ENCODE results near the gene SEC16B. TPM values are rescaled to one million over a fixed set of nuclear protein-coding genes. Genes with fewer than 3 reads are reported as not detected.

SEC16B gene
- total and polyA plus RNA-seq, 9 of the 15 experiments (the other 6 are each of a cell fraction or from before 2014, with no cell fraction given) = not detected

GRCh38 chr1:177935638-177936415 lies 34.0 kb downstream of the SEC16B start:
- no peak for TF ChIP-seq ZNF785 (CRISPR knock-in tag; IDR thresholded peaks at IDR 0.05)
- no peaks in the 10 kb centered on the region for H3K79me2 ChIP-seq (ENCODE audit: control insufficient read depth, insufficient read depth, low read length)
- H3K27ac ChIP-seq (ENCODE audit: extremely low read depth, low read depth, low read length) = no peak overlapping the region
- CTCF ChIA-PET (ENCODE audit: low intra/inter-chr PET ratio) = no interaction called here
- no peaks in the 10 kb centered on the region for H3K9me1 ChIP-seq (ENCODE audit: control insufficient read depth, insufficient read depth, low read length)
- ATAC-seq (no peak), FAIRE-seq (no peak), DNase-seq (ENCODE audit: extremely low read depth in 1 of 4, low spot score in 3 of 4) (no peak)
- POLR2A ChIA-PET = interaction anchor here (0.6 kb wide), 3 partner anchors 13 to 1646 kb away, joined by 3 read pairs; no protein-coding TSS in a partner anchor
- H3K9me3 ChIP-seq (replicated peaks; ENCODE audit: control insufficient read depth, insufficient read depth, low read depth, low read length) = no peaks in the 10 kb centered on the region
- in situ Hi-C loops (cut with MboI) (loop anchor here (25.0 kb wide), 1 partner anchor 1374 kb away; no protein-coding TSS in a partner anchor), intact Hi-C loops (cut with micrococcal nuclease) (no loop called here)
- H4K20me1 ChIP-seq (replicated peaks; ENCODE audit: control insufficient read depth, insufficient read depth, low read length) = no peaks in the 10 kb centered on the region
- no peaks in the 10 kb centered on the region for H3K4me1 ChIP-seq (replicated peaks in 1 of 2; ENCODE audit: control insufficient read depth in 2 of 2, insufficient read depth in 2 of 2, low read length in 2 of 2)
- BruUV-seq (replicated peaks) = no TSS peak
- H3K9ac ChIP-seq (ENCODE audit: insufficient read depth in 1 of 2, low read depth in 2 of 2, low read length in 2 of 2) = no peak overlapping the region
- no peak overlapping the region for H3K4me3 ChIP-seq
- H2AFZ ChIP-seq (ENCODE audit: low read depth, low read length) = no peak overlapping the region
- no peaks in the 10 kb centered on the region for H3K36me3 ChIP-seq (ENCODE audit: control insufficient read depth, insufficient read depth, low read length)
- H3K4me2 ChIP-seq (ENCODE audit: insufficient read depth, low read length) = no peak overlapping the region
- no peaks in the 10 kb centered on the region for H3K27me3 ChIP-seq (ENCODE audit: control insufficient read depth in 2 of 2, insufficient read depth in 2 of 2, low read length in 2 of 2)
- 0% methylated on average over 8 of the region's 8 CpGs for whole genome bisulfite sequencing (ENCODE audit: insufficient coverage, low coverage, missing lambda C conversion rate)

GRCh38 chr1:177934927-177935326 lies 34.9 kb downstream of the SEC16B start:
- Histone ChIP-seq H3K4me1 (replicated peaks in 1 of 2; ENCODE audit: control insufficient read depth in 2 of 2, insufficient read depth in 2 of 2, low read length in 2 of 2) (no peaks in the 10 kb centered on the region), H4K20me1 (replicated peaks; ENCODE audit: control insufficient read depth, insufficient read depth, low read length) (no peaks in the 10 kb centered on the region), H3K9me3 (replicated peaks; ENCODE audit: control insufficient read depth, insufficient read depth, low read depth, low read length) (no peaks in the 10 kb centered on the region), H3K79me2 (ENCODE audit: control insufficient read depth, insufficient read depth, low read length) (no peaks in the 10 kb centered on the region), H3K27me3 (ENCODE audit: control insufficient read depth in 2 of 2, insufficient read depth in 2 of 2, low read length in 2 of 2) (no peaks in the 10 kb centered on the region), H3K27ac (ENCODE audit: extremely low read depth, low read depth, low read length) (no peak overlapping the region), H3K4me3 (no peak overlapping the region), H3K9ac (ENCODE audit: insufficient read depth in 1 of 2, low read depth in 2 of 2, low read length in 2 of 2) (no peak overlapping the region), H3K36me3 (ENCODE audit: control insufficient read depth, insufficient read depth, low read length) (no peaks in the 10 kb centered on the region), H2AFZ (ENCODE audit: low read depth, low read length) (no peak overlapping the region), H3K9me1 (ENCODE audit: control insufficient read depth, insufficient read depth, low read length) (no peaks in the 10 kb centered on the region), H3K4me2 (ENCODE audit: insufficient read depth, low read length) (no peak overlapping the region)
- ChIA-PET CTCF (ENCODE audit: low intra/inter-chr PET ratio) (no interaction called here), POLR2A (no interaction called here)
- no peak for DNase-seq (ENCODE audit: extremely low read depth in 1 of 4, low spot score in 3 of 4)
- no peak for ATAC-seq
- BruUV-seq (replicated peaks) = no TSS peak
- intact Hi-C loops (cut with micrococcal nuclease) = no loop called here
- 0% methylated on average over 2 of the region's 3 CpGs for WGBS (ENCODE audit: insufficient coverage, low coverage, missing lambda C conversion rate)
- in situ Hi-C loops (cut with MboI) = loop anchor here (25.0 kb wide), 1 partner anchor 1373 kb away; no protein-coding TSS in a partner anchor
- FAIRE-seq = no peak
- TF ChIP-seq BRCA1 (IDR thresholded peaks at IDR 0.05) (no peak), BRCA1 (CRISPR knock-in tag; IDR thresholded peaks at IDR 0.05) (no peak), ELF1 (tag; IDR thresholded peaks at IDR 0.05) (no peak), STAT6 (CRISPR knock-in tag; IDR thresholded peaks at IDR 0.05) (no peak), SRSF1 (IDR thresholded peaks at IDR 0.05; ENCODE audit: low read depth, low read length) (no peak)

Measured in K562 (cell line).